Measurements from ENCODE around the gene ZSCAN18.

The ZSCAN18 gene

DNA sequence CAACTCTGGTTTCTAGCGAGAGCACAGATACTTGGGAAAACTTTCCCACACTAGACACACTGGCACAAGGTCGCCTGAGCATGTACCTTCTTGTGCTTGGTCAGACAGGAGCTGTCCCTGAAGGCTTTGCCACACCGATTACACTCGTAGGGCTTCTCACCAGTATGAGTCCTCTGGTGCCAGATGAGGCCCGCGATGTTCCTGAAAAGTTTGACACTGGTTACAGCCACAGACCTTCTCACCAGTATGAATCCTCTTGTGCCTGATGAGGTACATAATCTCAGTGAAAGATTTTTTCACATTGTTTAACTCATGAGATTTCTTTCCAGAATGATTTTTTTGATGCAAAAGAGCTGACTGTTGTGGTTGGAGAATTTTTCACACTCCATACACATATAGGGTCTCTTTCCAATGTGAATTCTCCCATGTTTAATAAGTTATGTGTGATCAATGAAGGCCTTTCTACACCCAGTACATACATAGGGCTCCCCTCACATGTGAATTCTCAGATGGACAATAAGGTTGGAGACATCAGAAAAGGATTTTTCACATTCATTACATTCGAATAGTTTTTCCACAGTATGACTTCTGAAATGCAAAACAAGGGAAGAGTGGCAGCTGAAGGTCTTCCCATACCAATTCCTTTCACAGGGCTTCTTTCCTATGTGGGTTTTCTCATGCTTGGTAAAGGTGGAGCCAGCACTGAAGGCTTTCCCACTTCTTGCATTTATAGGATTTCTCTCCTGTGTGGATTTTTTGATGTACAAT, 9.9 kb upstream of the ZSCAN18 start:
- TF ChIP-seq, protein P1, sequence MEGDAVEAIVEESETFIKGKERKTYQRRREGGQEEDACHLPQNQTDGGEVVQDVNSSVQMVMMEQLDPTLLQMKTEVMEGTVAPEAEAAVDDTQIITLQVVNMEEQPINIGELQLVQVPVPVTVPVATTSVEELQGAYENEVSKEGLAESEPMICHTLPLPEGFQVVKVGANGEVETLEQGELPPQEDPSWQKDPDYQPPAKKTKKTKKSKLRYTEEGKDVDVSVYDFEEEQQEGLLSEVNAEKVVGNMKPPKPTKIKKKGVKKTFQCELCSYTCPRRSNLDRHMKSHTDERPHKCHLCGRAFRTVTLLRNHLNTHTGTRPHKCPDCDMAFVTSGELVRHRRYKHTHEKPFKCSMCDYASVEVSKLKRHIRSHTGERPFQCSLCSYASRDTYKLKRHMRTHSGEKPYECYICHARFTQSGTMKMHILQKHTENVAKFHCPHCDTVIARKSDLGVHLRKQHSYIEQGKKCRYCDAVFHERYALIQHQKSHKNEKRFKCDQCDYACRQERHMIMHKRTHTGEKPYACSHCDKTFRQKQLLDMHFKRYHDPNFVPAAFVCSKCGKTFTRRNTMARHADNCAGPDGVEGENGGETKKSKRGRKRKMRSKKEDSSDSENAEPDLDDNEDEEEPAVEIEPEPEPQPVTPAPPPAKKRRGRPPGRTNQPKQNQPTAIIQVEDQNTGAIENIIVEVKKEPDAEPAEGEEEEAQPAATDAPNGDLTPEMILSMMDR (IDR thresholded peaks at IDR 0.05) = no peak
- H3K4me1 ChIP-seq = no peaks in the 10 kb centered on the region
- no peak overlapping the region for H3K4me3 ChIP-seq
- H3K36me3 ChIP-seq = peaks cover 0 to 14% (median 11%) of the 10 kb centered on the region in 3 donors
- H3K27me3 ChIP-seq = no peaks in the 10 kb centered on the region
- intact Hi-C loops (cut with DNase I; ENCODE audit: low total_unique reads) = no loop called here
- no peak overlapping the region for H3K27ac ChIP-seq
- DNase-seq = no peak
- peaks cover 17 to 94% (median 83%) of the 10 kb centered on the region in 3 donors for H3K9me3 ChIP-seq

DNA sequence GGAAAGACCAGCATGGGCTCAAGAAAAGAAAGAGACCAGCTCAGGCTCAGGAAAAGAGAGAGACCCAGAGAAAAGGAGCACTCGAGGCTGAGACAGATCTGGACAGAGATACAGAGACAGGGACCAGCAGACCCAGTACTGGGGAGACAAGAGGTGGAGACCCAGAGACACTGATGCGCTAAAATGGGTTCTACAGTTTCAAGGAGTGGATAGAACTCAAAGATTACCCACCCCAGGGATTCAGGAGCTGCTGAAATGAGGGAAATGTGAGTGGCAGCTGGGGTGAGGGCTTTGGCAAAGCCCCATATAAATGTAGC, 609 bp upstream of the ZSCAN18 start:
- intact Hi-C loops (cut with DNase I; ENCODE audit: low total_unique reads) = loop anchor here (5.0 kb wide), 2 partner anchors 36 to 96 kb away; partner anchors contain the start of gene ZNF606

DNA sequence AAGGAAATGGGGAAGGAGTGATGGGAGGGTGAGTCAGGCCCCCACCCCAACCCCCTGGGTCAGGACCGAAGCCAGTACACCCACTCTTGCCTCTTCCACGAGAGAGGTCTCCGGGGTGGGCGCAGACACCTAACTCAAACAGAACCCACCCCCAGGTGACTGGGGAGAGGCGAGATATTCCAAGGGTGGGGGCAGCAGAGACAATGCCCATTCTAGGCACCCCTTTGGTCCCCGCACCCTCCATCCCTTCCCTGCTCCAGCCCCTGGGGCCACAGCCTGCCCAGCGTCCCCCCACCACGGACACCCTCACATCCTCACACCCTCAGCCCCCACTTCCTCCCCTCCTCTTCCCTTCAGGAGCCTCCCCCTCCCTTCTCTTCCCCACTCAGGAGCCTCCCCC, 682 bp downstream of the ZSCAN18 start:
- no peak for DNase-seq
- H3K4me1 ChIP-seq = peaks cover 0 to 24% (median 16%) of the 10 kb centered on the region in 4 donors
- no peaks in the 10 kb centered on the region for H3K27me3 ChIP-seq
- intact Hi-C loops (cut with DNase I; ENCODE audit: low total_unique reads) = loop anchor here (5.0 kb wide), 2 partner anchors 35 to 95 kb away; partner anchors contain the start of gene ZNF606
- TF ChIP-seq, protein P1 (IDR thresholded peaks at IDR 0.05) = no peak
- H3K9me3 ChIP-seq = peaks cover 0 to 34% (median 7%) of the 10 kb centered on the region in 3 donors
- peaks cover 0 to 33% (median 20%) of the 10 kb centered on the region in 3 donors for H3K36me3 ChIP-seq
- peak overlapping the region; percentile 92 to 98 for H3K4me3 ChIP-seq
- peak overlapping the region; percentile 96 to 99 for H3K27ac ChIP-seq

More for the DNA sequence above, 609 bp upstream of the ZSCAN18 start:
- H3K4me3 ChIP-seq = peak overlapping the region; percentile 92 to 98
- TF ChIP-seq, protein P1 (IDR thresholded peaks at IDR 0.05) = no peak
- H3K9me3 ChIP-seq = peaks cover 0 to 46% (median 6%) of the 10 kb centered on the region in 3 donors
- DNase-seq = no peak
- peaks cover 0 to 21% (median 18%) of the 10 kb centered on the region in 3 donors for H3K36me3 ChIP-seq
- peaks cover 0 to 24% (median 16%) of the 10 kb centered on the region in 4 donors for H3K4me1 ChIP-seq
- peak overlapping the region; percentile 96 to 99 for H3K27ac ChIP-seq
- no peaks in the 10 kb centered on the region for H3K27me3 ChIP-seq

DNA sequence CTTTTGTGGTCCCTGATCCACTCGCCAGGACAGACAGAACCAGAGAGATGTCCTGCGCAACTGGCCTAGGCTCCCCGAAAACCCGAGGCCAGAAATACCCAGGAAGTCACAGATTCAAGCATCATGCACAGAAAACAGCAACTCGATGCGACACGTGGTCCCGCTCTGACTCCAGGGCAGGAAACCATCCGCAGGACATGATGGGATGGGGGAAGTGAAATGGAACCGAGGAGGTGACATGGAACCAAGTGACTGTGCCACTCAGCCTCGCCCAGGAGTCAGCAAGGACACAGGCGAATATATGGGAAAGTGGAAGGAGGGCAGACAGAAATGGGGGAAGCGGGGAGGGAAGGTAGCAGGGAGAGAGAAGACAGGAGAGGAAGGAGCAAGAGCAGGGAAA, 1.1 kb downstream of the ZSCAN18 start:
- intact Hi-C loops (cut with DNase I; ENCODE audit: low total_unique reads) = loop anchor here (5.0 kb wide), 2 partner anchors 35 to 95 kb away; partner anchors contain the start of gene ZNF606
- peak overlapping the region; percentile 92 to 98 for H3K4me3 ChIP-seq
- H3K4me1 ChIP-seq = peaks cover 0 to 24% (median 16%) of the 10 kb centered on the region in 4 donors
- peaks cover 0 to 36% (median 11%) of the 10 kb centered on the region in 3 donors for H3K9me3 ChIP-seq
- no peaks in the 10 kb centered on the region for H3K27me3 ChIP-seq
- DNase-seq = no peak
- peak overlapping the region in 1 of 2 donors; percentile 99 for H3K27ac ChIP-seq
- H3K36me3 ChIP-seq = peaks cover 0 to 38% (median 25%) of the 10 kb centered on the region in 3 donors
- TF ChIP-seq, protein P1 (IDR thresholded peaks at IDR 0.05) = no peak

DNA sequence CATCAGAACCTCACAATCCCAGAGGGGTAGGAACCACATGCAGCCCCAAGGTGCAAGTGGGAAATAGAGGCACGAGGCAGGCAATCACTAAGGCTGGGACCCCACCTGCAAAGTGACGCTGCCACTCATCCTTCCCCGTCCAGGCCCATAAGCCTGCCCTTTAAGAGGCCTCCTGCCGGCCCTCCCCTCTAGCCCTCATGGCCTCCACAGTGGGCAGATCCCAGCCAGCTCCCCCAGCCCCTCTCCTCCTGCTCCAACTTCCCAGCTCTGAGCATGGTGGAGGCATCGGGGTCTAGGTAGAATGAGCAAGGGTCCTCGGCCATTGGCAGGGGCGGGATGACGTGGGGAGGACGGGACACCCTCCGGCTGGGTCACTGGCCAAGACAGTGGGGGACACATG, 2.7 kb downstream of the ZSCAN18 start:
- Histone ChIP-seq H3K4me3 (no peak overlapping the region), H3K27me3 (no peaks in the 10 kb centered on the region), H3K4me1 (peaks cover 0 to 24% (median 16%) of the 10 kb centered on the region in 4 donors), H3K36me3 (peaks cover 0 to 49% (median 30%) of the 10 kb centered on the region in 3 donors), H3K9me3 (peaks cover 0 to 47% (median 25%) of the 10 kb centered on the region in 3 donors), H3K27ac (no peak overlapping the region)
- no peak for DNase-seq
- TF ChIP-seq, protein P1 (IDR thresholded peaks at IDR 0.05) = no peak
- intact Hi-C loops (cut with DNase I; ENCODE audit: low total_unique reads) = loop anchor here (5.0 kb wide), 2 partner anchors 33 to 93 kb away; partner anchors contain the start of gene ZNF606

All from tibial artery (tissue), 4 donors.